Spinal cord (tissue), 10 donors: ENCODE data around the gene CADM1. TPM values are rescaled to one million over a fixed set of nuclear protein-coding genes. Genes with fewer than 3 reads are reported as not detected.

Experiments
- DNase-seq, 6 donors: peaks; one replicate each; pipeline versions ENCODE4 v3.0.0 to v3.0.0-alpha.2; 2013 to 2015; ENCODE audit warnings: low spot score in 6 of 6, low read depth in 4 of 6
- H3K27ac ChIP-seq: one replicate; pipeline ENCODE4 v1.5.1; 2013; ENCODE audit warnings: low read depth, low read length, control low read depth
- H3K27me3 ChIP-seq: one replicate; pipeline ENCODE4 v1.6.1; 2013; ENCODE audit warnings: low read length; ENCODE audit not compliant: control insufficient read depth, insufficient read depth
- H3K36me3 ChIP-seq: one replicate; pipeline ENCODE4 v1.6.1; 2013; ENCODE audit warnings: low read length; ENCODE audit not compliant: control insufficient read depth, insufficient read depth
- H3K4me1 ChIP-seq: one replicate; pipeline ENCODE4 v1.6.1; 2013; ENCODE audit warnings: low read length; ENCODE audit not compliant: control insufficient read depth, insufficient read depth
- H3K4me3 ChIP-seq: one replicate; pipeline ENCODE4 v1.5.1; 2013; ENCODE audit warnings: low read depth, low read length, control low read depth
- H3K9me3 ChIP-seq: one replicate; pipeline ENCODE4 v1.6.1; 2013; ENCODE audit warnings: low read length; ENCODE audit not compliant: control insufficient read depth, insufficient read depth
- WGBS: methylation state at CpG from one replicate; pipeline ENCODE4 v1.1.5; 2013; ENCODE audit warnings: missing lambda C conversion rate; ENCODE audit not compliant: insufficient coverage; 5-methylcytosine and 5-hydroxymethylcytosine counted together
- polyA plus RNA-seq, 2 donors: library from polyadenylated mRNA; unstranded; fragments of 120-200 nt; gene quantifications; one replicate each; pipeline ENCODE4 v1.2.1, GENCODE V29; 2013; ENCODE audit not compliant: insufficient read length in 2 of 2
- total RNA-seq, 2 donors: library from RNA; depleted of rRNA in 1 of 2; stranded (reverse); fragments of 120-200 nt in 1 of 2; fragments of >200 nt in 1 of 2; gene quantifications; one replicate each; pipeline versions ENCODE4 v1.2.3 to v1.2.4, GENCODE V29; 2013 to 2014
- donor health status: healthy.

Gene CADM1
- total and polyA plus RNA-seq, 4 donors, result 106 to 180 (median 132) TPM

DNA sequence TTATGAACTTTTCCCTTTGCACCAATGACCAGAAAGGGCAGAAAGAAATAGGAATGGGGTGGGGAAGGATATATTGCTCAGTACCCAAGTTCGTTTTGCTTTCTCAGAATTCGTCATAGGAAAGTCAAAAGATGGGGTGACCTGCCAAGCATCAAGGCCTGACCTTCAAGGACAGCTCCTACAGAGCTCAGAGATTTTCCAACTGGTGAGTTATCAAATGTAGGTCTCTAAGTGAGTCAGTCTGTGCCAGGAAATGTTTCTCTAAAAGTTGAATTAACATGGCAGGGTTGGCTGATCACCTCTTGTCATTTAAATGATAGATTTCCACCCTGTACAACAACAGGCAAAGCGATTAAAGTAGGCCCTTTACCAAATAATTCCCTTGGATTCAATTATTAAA is 307.2 kb downstream of the CADM1 start:
- H3K27ac ChIP-seq, result no peak overlapping the region
- WGBS, result 86% methylated on average over 2 of the region's 3 CpGs

DNA sequence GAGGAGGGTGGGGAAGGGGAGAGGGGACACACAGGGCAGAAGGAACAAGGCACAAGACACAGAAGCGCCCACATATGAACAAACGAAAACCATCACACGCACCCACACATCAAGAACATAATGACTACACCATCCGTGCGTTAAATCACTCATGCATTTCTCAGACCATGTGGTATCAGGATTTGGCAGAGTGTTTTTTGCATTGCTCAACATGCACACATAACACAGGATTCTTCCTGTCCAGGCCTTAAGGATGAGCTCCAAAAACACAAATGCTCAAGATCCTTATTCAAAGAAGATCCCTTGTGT is 309.5 kb downstream of the CADM1 start:
- peak in 2 of 6 donors; percentile 41 to 76 for DNase-seq
- Histone ChIP-seq H3K36me3 (no peaks in the 10 kb centered on the region), H3K4me3 (no peak overlapping the region), H3K27ac (no peak overlapping the region), H3K27me3 (no peaks in the 10 kb centered on the region), H3K4me1 (no peaks in the 10 kb centered on the region), H3K9me3 (no peaks in the 10 kb centered on the region)
- 90% methylated on average over 2 of the region's 5 CpGs for WGBS

More for the DNA sequence above, 307.2 kb downstream of the CADM1 start:
- Histone ChIP-seq H3K4me3 (no peak overlapping the region), H3K4me1 (no peaks in the 10 kb centered on the region), H3K36me3 (no peaks in the 10 kb centered on the region), H3K27me3 (no peaks in the 10 kb centered on the region), H3K9me3 (no peaks in the 10 kb centered on the region)
- no peak for DNase-seq

DNA sequence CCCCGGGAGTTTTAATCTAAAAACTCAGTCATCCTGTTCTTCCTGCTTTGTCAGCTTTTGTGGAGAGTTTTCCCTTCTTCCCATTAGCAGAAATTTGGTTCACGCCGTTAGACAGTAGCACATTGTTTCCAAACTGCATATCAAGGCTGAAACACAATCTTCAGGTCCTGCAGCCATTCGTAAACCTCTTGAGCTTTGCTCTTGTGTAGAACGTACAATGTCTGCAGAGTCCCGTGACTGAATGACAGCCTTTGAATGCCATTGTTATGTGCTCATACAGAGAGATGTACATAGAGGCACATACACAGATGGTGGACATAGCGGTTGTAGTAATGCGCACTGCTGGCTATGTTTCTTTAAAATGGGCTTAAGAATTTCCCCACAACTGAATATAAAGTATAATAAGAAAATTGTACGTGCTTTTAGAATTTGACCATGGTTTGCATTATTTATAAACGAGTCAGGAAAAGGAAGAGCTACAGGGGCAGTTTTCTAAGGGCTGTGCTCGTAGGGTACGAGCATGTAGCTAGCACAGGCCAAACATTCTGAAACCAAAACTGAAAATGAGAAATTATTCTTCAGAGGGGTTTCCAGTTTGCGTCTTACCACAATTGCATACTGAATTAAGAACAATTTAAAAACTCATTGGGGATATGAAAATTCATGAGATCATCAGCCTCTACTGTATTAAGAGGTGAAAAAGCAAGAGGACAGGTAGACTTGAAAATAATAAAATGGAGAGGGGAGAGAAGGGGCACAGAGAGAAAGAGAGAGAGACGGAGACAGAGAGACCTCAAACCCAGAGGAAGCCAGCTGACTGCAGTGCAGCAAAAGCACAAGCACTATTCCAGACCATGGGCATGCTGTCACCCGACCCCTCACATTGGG is 310.1 kb downstream of the CADM1 start:
- Histone ChIP-seq H3K9me3 (no peaks in the 10 kb centered on the region), H3K27me3 (no peaks in the 10 kb centered on the region), H3K36me3 (no peaks in the 10 kb centered on the region), H3K4me1 (no peaks in the 10 kb centered on the region), H3K4me3 (no peak overlapping the region), H3K27ac (no peak overlapping the region)
- DNase-seq, result peak in 1 of 6 donors; percentile 38
- WGBS, result 68% methylated on average over 8 of the region's 15 CpGs

DNA sequence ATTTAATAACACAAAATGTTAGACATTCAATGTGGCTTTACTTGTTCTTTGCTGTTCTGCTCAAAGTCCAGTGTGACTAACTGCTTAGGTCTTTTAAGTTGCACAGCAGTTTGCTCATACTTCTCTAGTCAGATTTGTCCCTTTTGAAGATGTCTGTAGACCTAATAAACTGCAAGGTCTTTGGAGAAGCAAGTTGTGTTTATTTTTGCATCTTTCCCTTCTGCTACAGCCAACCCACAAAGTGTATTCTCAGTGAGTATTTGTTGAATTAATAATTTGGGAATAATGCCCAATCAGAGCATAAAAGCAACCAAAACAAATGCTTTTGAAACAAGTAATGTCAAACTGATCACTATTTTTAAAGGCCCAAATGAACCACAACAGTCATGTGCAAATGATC is 312.5 kb downstream of the CADM1 start:
- Histone ChIP-seq H3K27ac (no peak overlapping the region), H3K9me3 (no peaks in the 10 kb centered on the region), H3K4me1 (no peaks in the 10 kb centered on the region), H3K4me3 (no peak overlapping the region), H3K27me3 (no peaks in the 10 kb centered on the region), H3K36me3 (no peaks in the 10 kb centered on the region)
- no peak for DNase-seq

DNA sequence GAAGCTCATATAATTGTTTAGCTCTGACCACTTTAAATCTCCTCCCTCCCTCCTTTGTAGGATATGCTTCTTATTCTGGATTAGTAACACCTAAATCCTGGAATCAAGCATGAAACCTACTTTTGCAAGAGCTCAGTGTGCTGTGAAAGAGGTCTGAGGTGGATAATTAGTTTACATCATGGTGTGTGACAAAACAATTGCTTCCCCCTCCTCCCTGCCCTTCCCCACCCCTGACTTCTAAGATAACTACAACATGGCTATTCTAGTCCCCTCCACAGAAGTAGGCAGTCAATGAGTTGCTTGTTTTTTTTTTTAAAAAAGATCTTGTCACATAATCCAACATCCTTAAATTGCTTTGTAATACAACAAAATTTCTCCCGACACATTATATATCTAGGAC is 314.0 kb downstream of the CADM1 start:
- DNase-seq, result no peak
- Histone ChIP-seq H3K4me3 (no peak overlapping the region), H3K36me3 (no peaks in the 10 kb centered on the region), H3K27ac (no peak overlapping the region), H3K4me1 (no peaks in the 10 kb centered on the region), H3K27me3 (no peaks in the 10 kb centered on the region), H3K9me3 (no peaks in the 10 kb centered on the region)
- WGBS, result no CpG with 5 or more reads among the region's 1 CpG

DNA sequence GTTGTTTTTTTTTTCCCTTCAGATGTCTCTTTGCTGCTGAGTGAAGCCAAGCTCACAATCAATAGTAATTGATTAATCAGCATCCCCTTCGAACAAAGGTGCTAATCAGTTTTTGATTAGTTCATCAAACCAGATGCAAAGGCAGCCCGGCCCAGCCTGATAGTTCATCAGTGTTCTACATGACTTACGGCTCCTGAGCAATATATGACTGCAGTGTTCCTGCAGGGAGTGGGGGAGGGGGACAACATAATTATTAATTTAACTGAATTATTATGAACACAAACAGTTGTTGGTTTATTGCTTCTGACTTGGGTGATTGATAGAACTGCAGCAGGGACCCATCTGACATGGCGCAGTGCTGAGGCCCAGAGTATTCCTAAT is 315.3 kb downstream of the CADM1 start:
- Histone ChIP-seq H3K9me3 (no peaks in the 10 kb centered on the region), H3K4me3 (no peak overlapping the region), H3K4me1 (no peaks in the 10 kb centered on the region), H3K27me3 (no peaks in the 10 kb centered on the region), H3K27ac (no peak overlapping the region), H3K36me3 (no peaks in the 10 kb centered on the region)
- DNase-seq, result peak in 1 of 6 donors; percentile 46
- WGBS, result 80% methylated on average over 1 of the region's 4 CpGs

DNA sequence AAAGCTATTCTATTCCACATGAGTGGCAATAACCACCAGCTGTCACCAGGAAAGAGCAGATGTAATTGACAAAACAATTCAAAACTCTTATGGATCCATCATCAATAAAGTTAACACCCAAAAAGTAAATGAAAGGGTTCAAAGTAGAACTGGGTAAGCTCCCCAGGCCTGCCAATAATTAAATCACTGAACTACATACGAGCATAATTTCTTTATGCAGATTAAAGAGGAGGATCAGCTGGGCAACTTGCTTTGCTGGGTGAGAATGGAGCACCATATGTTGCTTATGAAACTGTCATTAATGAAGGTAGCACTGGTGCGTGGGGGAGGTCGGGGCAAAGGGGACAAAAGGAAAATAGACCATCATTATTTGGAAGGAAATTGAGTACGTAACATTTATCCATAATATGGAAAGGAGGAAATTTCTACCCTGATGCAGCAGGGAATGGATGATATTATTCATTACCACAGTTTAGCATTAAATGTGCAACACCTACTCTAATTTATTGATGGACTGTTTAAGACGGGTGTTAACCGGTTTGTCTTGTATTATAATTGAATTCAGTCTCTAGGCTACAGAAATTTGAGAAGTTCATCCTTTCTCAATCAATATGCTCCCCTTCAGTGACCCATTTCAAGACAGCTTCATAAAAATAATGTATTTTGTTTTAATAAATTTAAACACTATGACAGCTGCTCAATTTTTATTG is 315.9 kb downstream of the CADM1 start:
- H3K9me3 ChIP-seq, result no peaks in the 10 kb centered on the region
- H3K27ac ChIP-seq, result no peak overlapping the region
- H3K27me3 ChIP-seq, result no peaks in the 10 kb centered on the region
- no CpG with 5 or more reads among the region's 6 CpGs for WGBS
- H3K4me3 ChIP-seq, result no peak overlapping the region
- peaks cover 2% of the 10 kb centered on the region for H3K4me1 ChIP-seq
- peak in 1 of 6 donors; percentile 57 for DNase-seq
- no peaks in the 10 kb centered on the region for H3K36me3 ChIP-seq

DNA sequence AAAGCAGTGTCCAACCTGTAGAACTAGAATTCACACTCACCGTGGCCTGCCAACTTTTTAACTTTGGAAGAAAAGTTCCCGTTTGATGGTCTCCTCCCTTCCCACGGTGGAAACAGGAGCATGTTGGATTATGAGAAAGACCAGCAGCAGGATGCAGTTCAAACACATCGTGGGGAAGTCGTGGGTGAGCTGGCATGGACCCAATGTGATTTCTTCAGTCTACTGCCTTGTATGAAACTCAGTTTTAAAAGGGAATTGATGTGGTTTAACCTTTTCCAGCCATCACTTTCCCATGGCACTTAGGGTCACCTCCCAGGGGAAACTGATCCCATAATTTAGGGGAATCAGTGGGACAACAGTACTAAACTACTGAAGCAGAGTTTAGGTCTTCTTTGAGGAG is 318.3 kb downstream of the CADM1 start:
- no peak for DNase-seq
- H3K9me3 ChIP-seq, result no peaks in the 10 kb centered on the region
- no peak overlapping the region for H3K4me3 ChIP-seq
- peaks cover 10% of the 10 kb centered on the region for H3K4me1 ChIP-seq
- no peaks in the 10 kb centered on the region for H3K36me3 ChIP-seq
- no peak overlapping the region for H3K27ac ChIP-seq
- H3K27me3 ChIP-seq, result no peaks in the 10 kb centered on the region
- WGBS, result no CpG with 5 or more reads among the region's 5 CpGs

DNA sequence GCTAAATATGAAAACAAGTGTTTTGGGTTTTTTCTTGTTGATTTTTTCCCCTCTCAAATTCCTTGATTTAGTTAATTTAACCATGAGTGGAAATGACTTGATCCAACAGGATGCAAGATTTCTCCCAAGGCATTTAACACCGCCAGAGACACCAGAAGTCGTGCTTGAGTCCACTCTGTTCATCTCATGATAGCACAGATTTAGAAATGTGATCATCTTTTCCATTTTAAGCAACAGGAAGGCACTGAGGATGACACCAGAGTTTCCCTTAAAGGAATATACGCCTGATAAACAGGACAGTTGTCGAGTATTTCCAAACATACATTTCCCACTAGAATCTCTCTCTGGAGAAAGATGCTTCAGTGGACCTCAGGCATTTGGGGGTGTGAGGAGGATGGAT is 318.7 kb downstream of the CADM1 start:
- H3K4me3 ChIP-seq, result no peak overlapping the region
- no peaks in the 10 kb centered on the region for H3K9me3 ChIP-seq
- no peaks in the 10 kb centered on the region for H3K27me3 ChIP-seq
- DNase-seq, result no peak
- H3K4me1 ChIP-seq, result peaks cover 12% of the 10 kb centered on the region
- no peak overlapping the region for H3K27ac ChIP-seq
- 83% methylated on average over 2 of the region's 4 CpGs for WGBS
- no peaks in the 10 kb centered on the region for H3K36me3 ChIP-seq

DNA sequence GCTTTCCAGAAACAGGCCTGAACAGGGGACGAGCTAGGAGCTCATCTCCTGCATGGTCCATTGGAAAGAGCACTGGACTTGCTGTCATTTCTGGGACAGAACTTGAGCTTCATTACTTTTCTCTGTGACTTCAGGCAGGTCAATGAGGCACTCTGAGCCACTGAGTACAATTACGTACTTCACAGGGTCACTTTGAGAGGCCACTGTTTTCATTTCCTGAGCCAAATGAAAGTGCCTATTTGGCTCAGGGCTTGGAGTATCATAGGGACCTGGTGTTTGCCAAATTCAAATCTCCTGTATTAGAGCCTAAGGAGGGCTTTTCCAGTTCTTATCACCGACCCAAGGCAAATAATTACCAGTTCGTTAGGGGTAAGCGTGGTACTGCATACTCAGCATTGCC is 319.3 kb downstream of the CADM1 start:
- Histone ChIP-seq H3K9me3 (no peaks in the 10 kb centered on the region), H3K27ac (no peak overlapping the region), H3K4me3 (no peak overlapping the region), H3K36me3 (no peaks in the 10 kb centered on the region), H3K27me3 (no peaks in the 10 kb centered on the region), H3K4me1 (peaks cover 16% of the 10 kb centered on the region)
- 100% methylated on average over 2 of the region's 5 CpGs for WGBS
- DNase-seq, result no peak
